A673 (cell line): ENCODE results near the gene TNPO3. TPM values are rescaled to one million over a fixed set of nuclear protein-coding genes. Genes with fewer than 3 reads are reported as not detected.

Experiments used
- BruUV-seq: library from RNA; stranded (reverse); fragments of 400-500 nt; replicated peaks from 2 replicates; lab custom pipeline; 2021; lab: Mats Ljungman, UMichigan
- CTCF ChIA-PET: fragments of 300-600 bp; sonication (Branson Sonifier 250); formaldehyde crosslinking; loops from one replicate; lab custom pipeline; 2022; ENCODE audit warnings: antibody characterized with exemption; lab: Charles Lee
- POLR2A ChIA-PET: fragments of 300-600 bp; sonication (Branson Sonifier 250); formaldehyde crosslinking; loops from one replicate; lab custom pipeline; 2022; ENCODE audit warnings: antibody characterized with exemption; ENCODE audit not compliant: low non-redundant PET; lab: Charles Lee
- DNase-seq: peaks from one replicate; pipeline ENCODE4 v3.0.0-alpha.2; 2015; ENCODE audit warnings: low spot score
- H3K27ac ChIP-seq: fragments of 200-600 bp; sonication (generic); 2 replicates; pipeline ENCODE4 v1.5.1; 2016; ENCODE audit warnings: mixed run types, low read depth, mild to moderate bottlenecking, mixed read lengths, antibody characterized with exemption, low read length; ENCODE audit not compliant: poor library complexity, severe bottlenecking
- H3K27me3 ChIP-seq: fragments of 200-600 bp; sonication (generic); replicated peaks from 2 replicates; pipeline ENCODE4 v1.6.1; 2017; ENCODE audit warnings: mixed run types, low read depth, mild to moderate bottlenecking, mixed read lengths, antibody characterized with exemption, low read length; ENCODE audit not compliant: insufficient read depth, poor library complexity
- H3K36me3 ChIP-seq: fragments of 200-600 bp; sonication (generic); 2 replicates; pipeline ENCODE4 v1.6.1; 2016; ENCODE audit warnings: mixed run types, mild to moderate bottlenecking, mixed read lengths, antibody characterized with exemption, low read length; ENCODE audit not compliant: insufficient read depth, poor library complexity, severe bottlenecking
- H3K4me1 ChIP-seq: fragments of 200-600 bp; sonication (generic); 2 replicates; pipeline ENCODE4 v1.6.1; 2017; ENCODE audit warnings: mixed run types, mild to moderate bottlenecking, mixed read lengths, antibody characterized with exemption, low read length; ENCODE audit not compliant: insufficient read depth, poor library complexity, severe bottlenecking
- H3K4me3 ChIP-seq: fragments of 200-600 bp; sonication (generic); 2 replicates; pipeline ENCODE4 v1.5.1; 2016; ENCODE audit warnings: low read depth, mixed run types, mild to moderate bottlenecking, mixed read lengths, low read length; ENCODE audit not compliant: poor library complexity, severe bottlenecking
- H3K9me3 ChIP-seq: fragments of 200-600 bp; sonication (generic); 2 replicates; pipeline ENCODE4 v1.6.1; 2016; ENCODE audit warnings: mixed run types, low read depth, mild to moderate bottlenecking, mixed read lengths, antibody characterized with exemption, low read length; ENCODE audit not compliant: poor library complexity, severe bottlenecking
- CTCF ChIP-seq: fragments of 300-800, 200-600 bp; sonication (generic); conservative IDR thresholded peaks from 2 replicates; pipeline ENCODE4 v1.5.1; 2017; ENCODE audit warnings: low read depth, mild to moderate bottlenecking, antibody characterized with exemption, low read length, moderate library complexity, mixed read lengths
- EZH2 ChIP-seq: fragments of 200-600 bp; sonication (generic); IDR thresholded peaks from 2 replicates; pipeline ENCODE4 v1.6.1; 2017; ENCODE audit warnings: borderline replicate concordance, low read depth, mild to moderate bottlenecking, mixed read lengths, antibody characterized with exemption, low read length; ENCODE audit not compliant: poor library complexity, severe bottlenecking
- intact Hi-C: fragments of 100-400 bp; cut with micrococcal nuclease; formaldehyde crosslinking; loops from one replicate; pipeline ENCODE4 v1.10.0; 2022; ENCODE audit not compliant: unreplicated experiment
- total RNA-seq: library from RNA; stranded (reverse); gene quantifications from 2 replicates; pipeline ENCODE4 v1.2.3, GENCODE V29; 2021

The TNPO3 gene
- total RNA-seq, 1 experiment from 2014 or later = 77.8 TPM

GRCh38 chr7:128916643-128916915, 138.3 kb downstream of the TNPO3 start:
- no TSS peak for BruUV-seq
- ChIA-PET POLR2A (no interaction called here), CTCF (no interaction called here)
- DNase-seq = no peak
- H3K27me3 ChIP-seq = peaks cover 3% of the 10 kb centered on the region
- no peak overlapping the region for H3K4me3 ChIP-seq
- no peak overlapping the region for H3K27ac ChIP-seq
- intact Hi-C loops = no loop called here
- H3K36me3 ChIP-seq = no peaks in the 10 kb centered on the region
- TF ChIP-seq EZH2 (no peak), CTCF (no peak)
- no peaks in the 10 kb centered on the region for H3K9me3 ChIP-seq
- H3K4me1 ChIP-seq = no peaks in the 10 kb centered on the region

GRCh38 chr7:128915841-128916642, 138.9 kb downstream of the TNPO3 start:
- intact Hi-C loops = no loop called here
- ChIA-PET POLR2A (no interaction called here), CTCF (no interaction called here)
- no TSS peak for BruUV-seq
- no peak overlapping the region for H3K27ac ChIP-seq
- H3K4me1 ChIP-seq = no peaks in the 10 kb centered on the region
- no peak for DNase-seq
- peaks cover 3% of the 10 kb centered on the region for H3K27me3 ChIP-seq
- no peaks in the 10 kb centered on the region for H3K9me3 ChIP-seq
- no peaks in the 10 kb centered on the region for H3K36me3 ChIP-seq
- TF ChIP-seq EZH2 = no peak
- TF ChIP-seq CTCF = no peak
- H3K4me3 ChIP-seq = no peak overlapping the region

GRCh38 chr7:128915271-128915819, 139.6 kb downstream of the TNPO3 start:
- peaks cover 3% of the 10 kb centered on the region for H3K27me3 ChIP-seq
- no peaks in the 10 kb centered on the region for H3K36me3 ChIP-seq
- no peaks in the 10 kb centered on the region for H3K4me1 ChIP-seq
- H3K4me3 ChIP-seq = no peak overlapping the region
- no TSS peak for BruUV-seq
- intact Hi-C loops = no loop called here
- no peak overlapping the region for H3K27ac ChIP-seq
- ChIA-PET POLR2A (no interaction called here), CTCF (no interaction called here)
- DNase-seq = no peak
- no peaks in the 10 kb centered on the region for H3K9me3 ChIP-seq
- no peak for TF ChIP-seq EZH2
- no peak for TF ChIP-seq CTCF
